HG02798 (cell line): ENCODE results near the gene A1BG.
"Not testable (repeated sequence)": the region's sequence is repeated elsewhere in the genome, so short reads cannot be mapped to it uniquely, and the experiment has no call there.

Experiments used
- ATAC-seq: cut with Tn5 transposase; IDR thresholded peaks from one replicate; pipeline ENCODE4 v1.9.1; 2021; ENCODE audit warnings: mild to moderate bottlenecking; ENCODE audit not compliant: unreplicated experiment, poor library complexity

A1BG gene

GRCh38 chr19:58386576-58387337 lies 33.5 kb upstream of the A1BG start, which contains the start of gene RPS5:
Gene RPS5 (plus strand): TSS chr19:58387269. CDS start chr19:58388138, 869 bp downstream.
- peak; percentile 91 for ATAC-seq

DNA sequence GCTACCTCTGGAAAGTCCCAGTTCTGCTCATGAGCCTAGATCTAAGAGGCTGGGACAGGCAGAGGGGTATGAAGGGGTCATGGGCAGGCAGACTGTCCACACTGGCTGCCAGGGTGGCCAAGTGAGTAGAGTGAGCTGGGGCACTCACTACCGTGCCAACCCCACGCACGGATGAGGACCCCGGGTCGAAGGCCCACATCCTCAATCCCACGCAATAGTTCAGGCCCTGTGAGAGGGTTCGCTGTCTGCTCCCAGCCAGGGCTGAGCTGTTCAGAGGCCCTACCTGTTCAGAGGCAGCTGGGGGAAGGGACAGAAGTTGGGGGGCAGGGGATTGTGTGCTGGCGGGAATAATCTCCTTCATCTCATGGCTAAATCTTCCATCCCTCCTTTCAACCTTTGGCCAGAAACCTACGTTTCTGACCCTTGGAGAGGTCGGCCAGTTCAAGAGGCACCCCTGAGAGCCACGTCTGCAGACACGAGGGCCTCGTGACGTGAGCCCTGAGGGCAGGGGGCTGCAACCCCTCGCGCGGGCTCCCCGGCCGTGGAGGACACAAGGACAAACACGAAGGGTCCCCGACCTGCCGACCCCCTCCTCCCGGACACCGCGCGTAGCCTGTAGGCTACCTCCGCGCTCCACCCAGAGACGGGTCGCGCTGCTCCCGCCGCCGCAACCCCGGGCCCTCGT lies 32.7 kb upstream of the A1BG start:
- ATAC-seq, result peak; percentile 2

- no peak for ATAC-seq
Observed at GRCh38 chr19:58385313-58385890, 32.1 kb upstream of the A1BG start.

- no peak for ATAC-seq
Observed at GRCh38 chr19:58382997-58383603, 29.8 kb upstream of the A1BG start.

GRCh38 chr19:58381460-58382212 lies 28.3 kb upstream of the A1BG start:
- ATAC-seq, result no peak

DNA sequence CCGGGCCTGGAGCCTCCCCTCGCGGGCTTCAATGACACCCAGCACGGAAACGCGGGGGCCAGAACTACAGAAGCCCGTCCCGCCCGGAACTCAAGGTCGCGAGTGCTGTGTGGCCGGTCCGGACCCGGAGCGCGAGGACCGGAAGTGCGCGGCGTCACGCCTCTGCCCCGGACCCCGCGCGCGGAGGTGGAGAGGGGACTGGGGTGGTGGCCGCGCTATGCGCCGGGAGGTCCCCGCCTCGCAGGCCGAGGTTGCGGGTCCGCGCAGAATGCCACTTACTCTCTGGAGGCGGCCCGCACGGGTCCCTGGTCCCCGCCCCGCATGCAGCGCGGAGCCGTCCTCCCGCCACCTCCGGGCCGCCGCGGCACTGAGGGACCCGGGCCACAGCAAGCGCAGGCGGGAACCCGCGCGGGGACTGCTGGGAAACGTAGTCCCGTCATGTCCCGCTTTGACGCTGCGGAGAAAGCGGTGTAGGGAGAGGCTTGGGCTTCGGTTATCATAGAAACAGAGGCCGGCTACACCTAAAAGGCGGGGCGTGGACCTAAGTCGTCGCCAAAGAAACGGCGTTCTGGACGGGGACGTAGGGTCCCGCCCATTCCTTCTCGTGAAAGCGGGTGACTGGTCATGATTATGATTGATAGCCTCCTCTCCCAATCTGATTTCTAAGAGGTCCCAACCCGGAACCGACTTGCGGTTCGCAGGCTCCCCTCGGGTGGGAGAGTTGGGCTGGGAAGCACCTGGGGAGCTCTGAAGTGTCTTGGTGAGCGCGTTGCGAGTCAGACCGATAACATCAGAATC lies 27.6 kb upstream of the A1BG start, which contains the start of gene ZNF837:
ZNF837 (minus strand) TSS at position 369 of the 798 bp plus-strand sequence. CDS start 11,698 bp downstream, outside the sequence.
- ATAC-seq, result peak; percentile 82

GRCh38 chr19:58380037-58380661 lies 26.9 kb upstream of the A1BG start:
- no peak for ATAC-seq

- ATAC-seq, result no peak
Observed at GRCh38 chr19:58379246-58379645, 26.0 kb upstream of the A1BG start.

GRCh38 chr19:58376724-58377123 lies 23.4 kb upstream of the A1BG start:
- not testable (repeated sequence) for ATAC-seq

GRCh38 chr19:58374200-58374599 lies 20.9 kb upstream of the A1BG start:
- ATAC-seq, result no peak

GRCh38 chr19:58372311-58373133 lies 19.2 kb upstream of the A1BG start:
- no peak for ATAC-seq

- no peak for ATAC-seq
Observed at GRCh38 chr19:58368561-58369360, 15.5 kb upstream of the A1BG start.

DNA sequence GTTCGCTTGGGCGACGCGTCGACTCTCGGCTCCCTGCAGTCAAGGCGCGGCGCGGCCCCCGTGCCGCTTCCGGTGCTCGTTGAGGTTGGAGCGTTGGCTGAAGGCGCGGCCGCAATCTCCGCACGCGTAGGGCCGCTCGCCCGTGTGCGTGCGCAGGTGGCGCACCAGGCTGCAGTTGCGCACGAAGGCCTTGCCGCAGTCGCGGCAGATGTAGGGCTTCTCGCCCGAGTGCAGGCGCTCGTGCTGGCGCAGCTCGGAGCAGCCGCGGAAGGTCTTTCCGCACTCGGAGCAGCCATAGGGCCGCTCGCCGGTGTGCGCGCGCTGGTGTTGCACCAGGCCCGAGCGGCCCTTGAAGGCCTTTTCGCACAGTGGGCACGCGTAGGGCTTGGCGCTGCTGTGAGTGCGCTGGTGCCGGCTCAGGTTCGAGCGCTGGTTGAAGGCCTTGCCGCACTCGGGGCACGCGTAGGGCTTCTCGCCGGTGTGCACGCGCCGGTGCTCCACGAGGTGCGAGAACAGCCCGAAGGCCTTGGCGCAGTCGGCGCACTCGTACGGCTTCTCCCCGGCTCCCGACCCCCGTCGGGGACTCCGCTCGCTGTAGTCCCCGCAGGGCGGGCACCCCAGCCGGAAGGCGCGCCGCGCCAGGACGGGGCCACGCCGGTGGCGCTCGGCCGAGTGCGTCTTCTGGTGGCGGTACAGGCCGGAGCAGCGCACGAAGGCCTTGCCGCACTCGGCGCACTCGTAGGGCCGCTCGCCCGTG lies 14.6 kb upstream of the A1BG start:
- ATAC-seq, result no peak

- no peak for ATAC-seq
Observed at GRCh38 chr19:58366585-58367430, 13.5 kb upstream of the A1BG start.

GRCh38 chr19:58364146-58364545 lies 10.9 kb upstream of the A1BG start:
- ATAC-seq, result no peak
